ENCODE results near the gene FREY1.

FREY1 gene

GRCh38 chr11:45890886-45891550 lies 16.1 kb downstream of the FREY1 start:
- no peak for DNase-seq

GRCh38 chr11:45889966-45890365 lies 17.1 kb downstream of the FREY1 start:
- no peak for DNase-seq

- DNase-seq = no peak
Measured at GRCh38 chr11:45889555-45889954, 17.5 kb downstream of the FREY1 start.

GRCh38 chr11:45887587-45887986 lies 19.5 kb downstream of the FREY1 start:
- DNase-seq = no peak

GRCh38 chr11:45886816-45887520 lies 20.1 kb downstream of the FREY1 start:
- no peak for DNase-seq

GRCh38 chr11:45885921-45886721 lies 20.9 kb downstream of the FREY1 start:
- DNase-seq = no peak

- peak; percentile 43 for DNase-seq
Measured at GRCh38 chr11:45885274-45885920, 21.7 kb downstream of the FREY1 start, which contains the start of gene MAPK8IP1. Gene MAPK8IP1 (plus strand): TSS chr11:45885651. CDS start chr11:45885821, 170 bp downstream.

GRCh38 chr11:45884596-45885185 lies 22.4 kb downstream of the FREY1 start:
- no peak for DNase-seq

- no peak for DNase-seq
Measured at GRCh38 chr11:45881708-45882368, 25.2 kb downstream of the FREY1 start.

- DNase-seq = no peak
Measured at GRCh38 chr11:45880772-45881570, 26.1 kb downstream of the FREY1 start.

- no peak for DNase-seq
Measured at GRCh38 chr11:45879803-45880686, 27.0 kb downstream of the FREY1 start.

- no peak for DNase-seq
Measured at GRCh38 chr11:45877845-45878244, 29.2 kb downstream of the FREY1 start.

- DNase-seq = no peak
Measured at GRCh38 chr11:45877221-45877620, 29.9 kb downstream of the FREY1 start.

- no peak for DNase-seq
Measured at GRCh38 chr11:45876401-45876800, 30.7 kb downstream of the FREY1 start.

GRCh38 chr11:45872651-45873356 lies 34.3 kb downstream of the FREY1 start:
- DNase-seq = no peak

GRCh38 chr11:45871638-45872037 lies 35.4 kb downstream of the FREY1 start:
- DNase-seq = no peak

- DNase-seq = no peak
Measured at GRCh38 chr11:45870706-45871105, 36.4 kb downstream of the FREY1 start.

GRCh38 chr11:45869551-45869950 lies 37.5 kb downstream of the FREY1 start:
- DNase-seq = no peak

GRCh38 chr11:45864041-45864440 lies 43.0 kb downstream of the FREY1 start:
- DNase-seq = no peak
